GM18951 (cell line): ENCODE data around the gene SLX4.

Experiments
- POLR2A ChIP-seq: IDR thresholded peaks from 4 replicates; pipeline ENCODE4 v1.6.1; 2011; ENCODE audit warnings: mild to moderate bottlenecking; ENCODE audit not compliant: insufficient read length, insufficient read depth; ENCODE audit errors: extremely low read depth
- in situ Hi-C: fragments of 300-500 bp; cut with MboI; formaldehyde crosslinking; loops from one replicate; pipeline ENCODE4 v1.12.0; 2022; ENCODE audit warnings: low sequenced_read_pairs, mixed read lengths, inconsistent platforms; ENCODE audit not compliant: unreplicated experiment

The SLX4 gene

GRCh38 chr16:3597676-3598075, 13.7 kb downstream of the SLX4 start:
- TF ChIP-seq POLR2A: no peak
- in situ Hi-C loops: no loop called here

- no peak for TF ChIP-seq POLR2A
- in situ Hi-C loops: no loop called here
These were observed 14.2 kb downstream of the SLX4 start for GRCh38 chr16:3597226-3597625.

- in situ Hi-C loops: no loop called here
- TF ChIP-seq POLR2A: no peak
These were observed 15.1 kb downstream of the SLX4 start for GRCh38 chr16:3596101-3596861.

- no peak for TF ChIP-seq POLR2A
- in situ Hi-C loops: no loop called here
These were observed 15.8 kb downstream of the SLX4 start for GRCh38 chr16:3595521-3596021.

- in situ Hi-C loops: no loop called here
- TF ChIP-seq POLR2A: no peak
These were observed 16.3 kb downstream of the SLX4 start for GRCh38 chr16:3595110-3595486.

- in situ Hi-C loops: no loop called here
- TF ChIP-seq POLR2A: no peak
These were observed 16.9 kb downstream of the SLX4 start for GRCh38 chr16:3594316-3595109.

GRCh38 chr16:3592559-3592958, 18.8 kb downstream of the SLX4 start:
- TF ChIP-seq POLR2A: no peak
- in situ Hi-C loops: no loop called here

- in situ Hi-C loops: no loop called here
- no peak for TF ChIP-seq POLR2A
These were observed 19.4 kb downstream of the SLX4 start for GRCh38 chr16:3591991-3592390.

GRCh38 chr16:3591436-3591803, 20.0 kb downstream of the SLX4 start:
- no peak for TF ChIP-seq POLR2A
- in situ Hi-C loops: no loop called here

GRCh38 chr16:3590736-3591435, 20.5 kb downstream of the SLX4 start:
- in situ Hi-C loops: no loop called here
- no peak for TF ChIP-seq POLR2A

- in situ Hi-C loops: no loop called here
These were observed 21.3 kb downstream of the SLX4 start for GRCh38 chr16:3589991-3590701.

GRCh38 chr16:3589441-3589921, 21.9 kb downstream of the SLX4 start:
- TF ChIP-seq POLR2A: no peak
- in situ Hi-C loops: no loop called here

More at GRCh38 chr16:3589991-3590701, 21.3 kb downstream of the SLX4 start:
- no peak for TF ChIP-seq POLR2A
